ENCODE data around the gene JAKMIP3.

DNA sequence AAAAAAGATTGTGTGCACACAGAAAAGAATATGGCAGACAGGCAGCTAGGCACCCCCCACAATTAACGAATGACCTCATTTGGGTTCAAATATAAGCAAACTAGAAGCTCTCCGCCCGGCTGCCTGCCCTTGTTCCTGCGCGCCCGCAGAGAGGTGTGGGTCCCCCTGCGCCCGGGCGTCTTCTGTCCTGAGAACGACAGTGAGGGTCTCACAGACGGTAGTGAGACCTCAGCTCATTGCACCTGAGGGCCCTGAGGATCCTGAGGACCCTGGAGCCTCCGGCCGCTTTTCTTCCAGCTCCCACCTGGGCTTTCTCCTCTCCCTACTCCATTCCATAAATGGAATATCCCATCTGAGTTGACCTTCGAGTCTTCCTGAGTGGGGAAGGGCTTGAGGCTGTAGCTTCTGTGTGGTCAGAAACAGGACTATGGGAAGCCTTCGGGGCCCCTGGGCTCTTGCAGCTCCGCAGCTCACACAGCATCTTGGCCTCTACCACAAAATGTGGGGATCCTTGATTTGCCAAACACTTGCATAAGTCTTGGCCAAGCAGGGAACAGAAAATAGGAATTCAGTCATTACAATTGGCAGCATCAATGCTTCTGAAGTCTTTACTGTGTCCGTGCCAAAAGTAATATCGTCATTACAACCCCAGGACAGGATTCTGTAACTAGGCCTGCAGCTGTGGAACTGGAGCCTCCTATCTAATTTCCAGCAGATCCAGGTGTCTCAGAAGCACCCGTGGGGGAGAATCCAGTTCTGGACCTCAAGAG is 43.8 kb downstream of the JAKMIP3 start:
- TF ChIP-seq SP1 (IDR thresholded peaks at IDR 0.05) (no peak), FOXA1 (IDR thresholded peaks at IDR 0.05) (no peak), TARDBP (IDR thresholded peaks at IDR 0.05) (no peak), ELF4 (IDR thresholded peaks at IDR 0.05) (no peak), CTBP1 (IDR thresholded peaks at IDR 0.05; ENCODE audit: borderline replicate concordance) (no peak), LEF1 (IDR thresholded peaks at IDR 0.05; ENCODE audit: borderline replicate concordance) (no peak), ZNF384 (IDR thresholded peaks at IDR 0.05) (no peak), FOXK2 (IDR thresholded peaks at IDR 0.05) (no peak), SUZ12 (IDR thresholded peaks at IDR 0.05) (no peak), FOXM1 (IDR thresholded peaks at IDR 0.05; ENCODE audit: borderline replicate concordance) (no peak), ARNT (IDR thresholded peaks at IDR 0.05) (no peak)

Data from HEK293T (cell line).